Tibial artery (tissue), 4 donors: ENCODE measurements around the gene SP3.
"Not testable (repeated sequence)": the region's sequence is repeated elsewhere in the genome, so short reads cannot be mapped to it uniquely, and the experiment has no call there.

Source experiments
- DNase-seq, 2 donors: peaks; one replicate each; pipeline ENCODE4 v3.0.0-alpha.2; 2019
- H3K27ac ChIP-seq, 2 donors: fragments of 200-600 bp; sonication (generic) in 1 of 2; 1 replicate in 1 of 2; 2 replicates in 1 of 2; pipeline ENCODE4 v1.5.1; 2018 to 2019; ENCODE audit warnings: mild to moderate bottlenecking in 1 of 2
- H3K27me3 ChIP-seq, 2 donors: fragments of 200-600 bp; sonication (generic) in 1 of 2; one replicate each; pipeline versions ENCODE4 v1.5.1 to v1.6.0; 2016 to 2019
- H3K36me3 ChIP-seq, 3 donors: fragments of 200-600 bp; sonication (generic) in 2 of 3; one replicate each; pipeline ENCODE4 v1.5.1; 2016 to 2019; ENCODE audit warnings: mild to moderate bottlenecking in 2 of 3
- H3K4me1 ChIP-seq, 4 donors: fragments of 200-600 bp; sonication (generic) in 2 of 4; 1 replicate in 3 of 4; 2 replicates in 1 of 4; pipeline ENCODE4 v1.5.1; 2016 to 2019
- H3K4me3 ChIP-seq, 2 donors: fragments of 200-600 bp; sonication (generic) in 1 of 2; 1 replicate in 1 of 2; 2 replicates in 1 of 2; pipeline ENCODE4 v1.5.1; 2018 to 2019; ENCODE audit warnings: mild to moderate bottlenecking in 2 of 2
- H3K9me3 ChIP-seq, 3 donors: fragments of 200-600 bp; sonication (generic) in 1 of 3; one replicate each; pipeline ENCODE4 v1.5.1; 2016 to 2019
- intact Hi-C: fragments of 100-400 bp; cut with DNase I; formaldehyde crosslinking; loops from one replicate; pipeline ENCODE4 v1.15.0; 2023; ENCODE audit warnings: low total_unique reads
- TF ChIP-seq, protein P1 (sequence below), 2 experiments: fragments of 200-600 bp in 1 of 2; fragments of 450-650 bp in 1 of 2; IDR thresholded peaks; one replicate each; pipeline ENCODE4 v1.5.1; 2017 to 2019; ENCODE audit warnings: antibody characterized with exemption in 2 of 2, mild to moderate bottlenecking in 1 of 2, moderate library complexity in 1 of 2

The SP3 gene

DNA sequence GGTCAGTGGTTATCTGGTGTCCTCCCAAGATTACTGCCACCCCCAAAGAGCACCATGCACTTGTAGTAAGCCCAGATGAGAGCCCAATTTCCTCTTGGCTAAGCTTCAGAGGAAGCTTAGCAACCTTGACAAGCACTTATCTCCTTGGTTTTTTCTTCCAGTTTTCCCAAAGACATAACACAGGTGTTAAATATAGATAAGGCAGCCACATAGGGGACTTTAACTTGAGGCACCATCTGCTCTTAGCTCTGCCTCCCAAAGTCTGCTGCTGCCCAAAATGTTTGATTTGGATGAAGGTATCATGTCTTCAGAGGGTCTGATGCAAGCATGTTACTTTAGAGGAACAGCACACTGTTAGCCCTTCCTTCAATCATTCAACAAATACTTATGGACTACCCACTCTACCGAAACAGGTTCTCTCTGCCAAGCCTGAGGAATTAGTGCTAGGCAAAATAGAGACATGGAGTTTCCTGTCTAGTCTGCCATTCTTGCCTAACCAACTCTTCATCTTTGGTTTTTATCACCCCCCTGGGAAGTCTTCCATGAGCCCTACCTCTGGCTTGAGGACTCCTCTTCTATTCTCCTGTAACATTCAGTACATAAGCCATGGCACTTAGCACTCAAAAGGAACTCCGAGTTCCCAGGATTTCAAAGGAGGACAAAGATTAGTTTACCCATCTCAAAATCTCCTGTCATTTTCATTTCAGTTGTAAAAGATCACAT lies 73.7 kb downstream of the SP3 start:
- no peak overlapping the region for H3K27ac ChIP-seq
- no peaks in the 10 kb centered on the region for H3K36me3 ChIP-seq
- TF ChIP-seq, protein P1, sequence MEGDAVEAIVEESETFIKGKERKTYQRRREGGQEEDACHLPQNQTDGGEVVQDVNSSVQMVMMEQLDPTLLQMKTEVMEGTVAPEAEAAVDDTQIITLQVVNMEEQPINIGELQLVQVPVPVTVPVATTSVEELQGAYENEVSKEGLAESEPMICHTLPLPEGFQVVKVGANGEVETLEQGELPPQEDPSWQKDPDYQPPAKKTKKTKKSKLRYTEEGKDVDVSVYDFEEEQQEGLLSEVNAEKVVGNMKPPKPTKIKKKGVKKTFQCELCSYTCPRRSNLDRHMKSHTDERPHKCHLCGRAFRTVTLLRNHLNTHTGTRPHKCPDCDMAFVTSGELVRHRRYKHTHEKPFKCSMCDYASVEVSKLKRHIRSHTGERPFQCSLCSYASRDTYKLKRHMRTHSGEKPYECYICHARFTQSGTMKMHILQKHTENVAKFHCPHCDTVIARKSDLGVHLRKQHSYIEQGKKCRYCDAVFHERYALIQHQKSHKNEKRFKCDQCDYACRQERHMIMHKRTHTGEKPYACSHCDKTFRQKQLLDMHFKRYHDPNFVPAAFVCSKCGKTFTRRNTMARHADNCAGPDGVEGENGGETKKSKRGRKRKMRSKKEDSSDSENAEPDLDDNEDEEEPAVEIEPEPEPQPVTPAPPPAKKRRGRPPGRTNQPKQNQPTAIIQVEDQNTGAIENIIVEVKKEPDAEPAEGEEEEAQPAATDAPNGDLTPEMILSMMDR (IDR thresholded peaks at IDR 0.05) = no peak
- no peak overlapping the region for H3K4me3 ChIP-seq
- intact Hi-C loops = no loop called here
- H3K4me1 ChIP-seq = no peaks in the 10 kb centered on the region
- peaks cover 0 to 11% (median 8%) of the 10 kb centered on the region in 3 donors for H3K9me3 ChIP-seq
- peaks cover 0 to 6% of the 10 kb centered on the region in 2 donors for H3K27me3 ChIP-seq
- no peak for DNase-seq

DNA sequence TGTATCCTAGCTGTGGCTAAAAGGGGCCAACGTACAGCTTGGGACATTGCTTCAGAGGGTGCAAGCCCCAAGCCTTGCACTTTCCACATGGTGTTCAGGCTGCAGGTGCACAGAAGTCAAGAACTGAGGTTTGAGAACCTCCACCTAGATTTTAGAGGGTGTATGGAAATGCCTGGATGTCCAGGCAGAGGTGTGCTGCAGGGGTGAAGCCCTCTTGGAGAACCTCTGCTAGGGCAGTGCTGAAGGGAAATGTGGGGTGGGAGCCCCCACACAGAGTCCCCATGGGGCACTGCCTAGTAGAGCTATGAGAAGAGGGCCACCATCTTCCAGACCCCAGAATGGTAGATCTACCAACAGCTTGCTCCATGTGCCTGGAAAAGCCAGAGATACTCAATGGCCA lies 75.7 kb downstream of the SP3 start:
- not testable (repeated sequence) for H3K27ac ChIP-seq, H3K27me3 ChIP-seq, H3K4me3 ChIP-seq, H3K4me1 ChIP-seq, H3K36me3 ChIP-seq, DNase-seq
- intact Hi-C loops = loop anchor here (5.0 kb wide), 1 partner anchor 153 kb away; no protein-coding TSS in a partner anchor
- H3K9me3 ChIP-seq = peaks cover 0 to 11% (median 8%) of the 10 kb centered on the region in 3 donors

DNA sequence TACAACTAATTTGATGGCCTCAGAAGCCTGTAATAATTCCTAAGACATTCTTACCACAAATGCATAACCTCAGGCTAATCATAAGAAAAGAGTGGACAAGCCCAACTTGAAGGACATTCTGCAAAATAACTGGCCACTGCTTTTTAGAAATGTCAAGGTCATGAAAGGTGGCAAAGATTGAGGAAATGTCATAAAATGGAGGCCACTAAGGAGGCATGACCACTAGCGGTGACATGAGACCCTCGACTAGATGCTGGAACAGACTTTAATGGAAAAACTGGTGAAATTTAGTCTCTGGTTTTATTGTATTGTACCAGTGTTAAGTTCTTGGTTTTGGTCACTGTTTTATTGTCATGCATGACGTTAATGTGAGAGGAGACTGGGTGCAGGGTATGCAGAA lies 78.6 kb downstream of the SP3 start:
- TF ChIP-seq, protein P1 (IDR thresholded peaks at IDR 0.05) = no peak
- H3K27me3 ChIP-seq = peaks cover 0 to 6% of the 10 kb centered on the region in 2 donors
- H3K27ac ChIP-seq = no peak overlapping the region
- H3K36me3 ChIP-seq = no peaks in the 10 kb centered on the region
- intact Hi-C loops = loop anchor here (5.0 kb wide), 1 partner anchor 156 kb away; no protein-coding TSS in a partner anchor
- H3K4me3 ChIP-seq = no peak overlapping the region
- H3K4me1 ChIP-seq = peaks cover 0 to 2% (median 0%) of the 10 kb centered on the region in 4 donors
- no peak for DNase-seq
- H3K9me3 ChIP-seq = peaks cover 0 to 11% (median 8%) of the 10 kb centered on the region in 3 donors

DNA sequence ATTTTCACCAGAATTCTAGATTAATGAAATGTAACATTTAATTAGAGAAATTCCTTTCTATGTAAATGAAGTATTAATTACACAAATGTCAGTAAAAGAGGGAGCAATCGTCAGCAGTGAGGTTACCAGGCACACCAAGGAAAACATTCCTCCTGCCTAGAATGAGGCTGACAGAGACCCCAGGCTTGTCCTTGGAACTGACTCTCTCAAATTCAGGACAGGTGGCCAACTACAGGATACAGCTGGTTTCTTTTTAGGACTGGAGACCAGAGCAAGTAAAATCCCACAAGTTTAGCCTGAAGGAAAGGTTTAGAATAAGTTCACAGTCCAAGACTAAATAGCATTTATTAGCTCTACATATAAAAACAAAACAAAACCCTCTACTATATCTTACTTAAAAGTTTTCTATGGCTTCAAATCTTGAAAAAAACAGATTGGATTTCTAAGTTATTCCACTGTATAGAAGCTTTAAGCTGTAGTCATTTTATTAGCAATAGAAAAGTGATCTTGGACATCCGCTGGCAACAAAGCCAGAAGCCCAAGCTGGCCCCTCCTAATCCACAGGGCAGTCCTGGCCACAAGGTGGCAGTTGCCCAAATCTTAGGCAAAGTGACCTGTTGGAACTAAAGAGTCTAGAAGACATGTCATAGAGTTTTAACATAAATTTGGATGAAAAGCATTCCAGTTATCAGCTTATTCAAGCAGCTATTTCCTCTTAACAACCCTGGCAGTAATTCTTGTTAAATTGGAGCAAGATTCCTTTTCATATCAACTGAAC lies 81.0 kb downstream of the SP3 start:
- no peak overlapping the region for H3K27ac ChIP-seq
- peaks cover 0 to 6% (median 4%) of the 10 kb centered on the region in 3 donors for H3K9me3 ChIP-seq
- DNase-seq = peak; percentile 63 to 76
- peaks cover 0 to 2% (median 0%) of the 10 kb centered on the region in 4 donors for H3K4me1 ChIP-seq
- no peaks in the 10 kb centered on the region for H3K27me3 ChIP-seq
- intact Hi-C loops = no loop called here
- H3K4me3 ChIP-seq = no peak overlapping the region
- H3K36me3 ChIP-seq = no peaks in the 10 kb centered on the region
- TF ChIP-seq, protein P1 (IDR thresholded peaks at IDR 0.05) = peak; percentile 61 to 67

DNA sequence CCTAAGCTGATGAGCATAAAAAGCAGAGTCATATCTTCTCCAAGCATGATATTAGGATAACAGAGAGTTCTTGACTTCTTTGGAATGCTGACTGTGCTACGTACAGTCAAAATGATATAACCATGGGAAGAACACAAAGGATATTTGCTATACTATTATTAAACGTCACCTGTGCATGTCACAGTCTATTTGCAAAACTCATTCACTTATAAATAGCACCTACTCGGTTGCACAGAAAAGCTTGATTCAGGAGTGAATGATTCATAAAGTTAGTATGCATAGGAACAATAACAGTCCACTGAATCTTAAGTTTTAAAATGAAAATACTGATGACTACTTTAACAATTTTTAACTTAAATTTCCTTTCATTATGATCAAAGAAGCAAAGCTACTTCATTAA lies 83.3 kb downstream of the SP3 start:
- Histone ChIP-seq H3K27ac (no peak overlapping the region), H3K9me3 (no peaks in the 10 kb centered on the region), H3K36me3 (no peaks in the 10 kb centered on the region), H3K4me1 (peaks cover 0 to 2% (median 0%) of the 10 kb centered on the region in 4 donors), H3K27me3 (no peaks in the 10 kb centered on the region), H3K4me3 (no peak overlapping the region)
- TF ChIP-seq, protein P1 (IDR thresholded peaks at IDR 0.05) = no peak
- no peak for DNase-seq
- intact Hi-C loops = no loop called here

DNA sequence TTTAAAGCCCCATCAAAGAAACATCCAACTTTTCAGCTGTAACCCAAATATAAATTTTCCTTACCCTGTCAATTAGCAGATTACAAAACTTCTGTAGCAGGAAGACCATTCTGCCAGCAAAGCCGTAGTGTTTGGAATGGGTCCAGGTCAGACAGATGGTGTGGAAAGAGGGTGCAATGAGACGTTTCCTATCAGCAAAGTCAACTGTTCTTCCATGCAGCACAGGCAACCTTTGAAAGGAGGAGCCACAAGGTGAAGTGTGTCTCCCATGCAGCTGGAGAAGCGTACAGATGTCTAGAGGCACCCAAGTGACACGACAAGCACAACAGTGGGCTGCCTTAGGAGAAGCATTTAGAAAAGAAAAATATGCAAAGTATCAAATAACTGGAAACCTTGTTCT lies 83.7 kb downstream of the SP3 start:
- no peak overlapping the region for H3K27ac ChIP-seq
- H3K27me3 ChIP-seq = no peaks in the 10 kb centered on the region
- DNase-seq = peak in 1 of 2 donors; percentile 45
- H3K36me3 ChIP-seq = no peaks in the 10 kb centered on the region
- peaks cover 0 to 2% (median 0%) of the 10 kb centered on the region in 4 donors for H3K4me1 ChIP-seq
- no peak overlapping the region for H3K4me3 ChIP-seq
- intact Hi-C loops = no loop called here
- no peaks in the 10 kb centered on the region for H3K9me3 ChIP-seq
- TF ChIP-seq, protein P1 (IDR thresholded peaks at IDR 0.05) = no peak
